IPS-18c (cell line): ENCODE measurements around the gene PAIP2.

Source experiments
- H3K4me3 ChIP-seq: 2 replicates; pipeline ENCODE4 v1.7.0; 2013; ENCODE audit warnings: low read depth, mild to moderate bottlenecking, low read length, moderate library complexity; ENCODE audit not compliant: insufficient read depth
- H3K9me3 ChIP-seq: one replicate; pipeline ENCODE4 v1.6.1; 2013; ENCODE audit warnings: mild to moderate bottlenecking, low read length, moderate library complexity; ENCODE audit not compliant: control insufficient read depth, insufficient read depth

The PAIP2 gene

GRCh38 chr5:139413963-139414362 is 72.3 kb downstream of the PAIP2 start:
- Histone ChIP-seq H3K4me3 (no peak overlapping the region), H3K9me3 (no peaks in the 10 kb centered on the region)

GRCh38 chr5:139414581-139415130 is 73.0 kb downstream of the PAIP2 start:
- H3K4me3 ChIP-seq = no peak overlapping the region
- no peaks in the 10 kb centered on the region for H3K9me3 ChIP-seq

- H3K4me3 ChIP-seq = no peak overlapping the region
- H3K9me3 ChIP-seq = no peaks in the 10 kb centered on the region
These were observed 73.7 kb downstream of the PAIP2 start for GRCh38 chr5:139415221-139415861.

GRCh38 chr5:139415869-139416268 is 74.2 kb downstream of the PAIP2 start:
- H3K4me3 ChIP-seq = no peak overlapping the region
- H3K9me3 ChIP-seq = no peaks in the 10 kb centered on the region

- Histone ChIP-seq H3K9me3 (no peaks in the 10 kb centered on the region), H3K4me3 (no peak overlapping the region)
These were observed 75.0 kb downstream of the PAIP2 start for GRCh38 chr5:139416651-139417050.

GRCh38 chr5:139417214-139417613 is 75.6 kb downstream of the PAIP2 start:
- no peak overlapping the region for H3K4me3 ChIP-seq
- H3K9me3 ChIP-seq = no peaks in the 10 kb centered on the region

- H3K4me3 ChIP-seq = no peak overlapping the region
- H3K9me3 ChIP-seq = no peaks in the 10 kb centered on the region
These were observed 77.1 kb downstream of the PAIP2 start for GRCh38 chr5:139418793-139419192.
